Heart left ventricle (tissue), 16 donors: Measurements from ENCODE around the gene MAST1. TPM values are rescaled to one million over a fixed set of nuclear protein-coding genes. Genes with fewer than 3 reads are reported as not detected.

Experiments used
- ATAC-seq, 4 donors: fragments of 200-7000 bp; cut with Tn5 transposase; one replicate each; pipeline ENCODE4 v1.9.1; 2020 to 2022; ENCODE audit warnings: moderate library complexity in 4 of 4, mild to moderate bottlenecking in 3 of 4, moderate number of reproducible peaks in 1 of 4
- DNase-seq, 5 donors: peaks; one replicate each; pipeline ENCODE4 v3.0.0-alpha.2; 2020
- H3K27ac ChIP-seq, 12 donors: fragments of 200-600 bp; sonication (generic) in 4 of 12; one replicate each; pipeline versions ENCODE4 v1.5.0 to v1.8.0; 2016 to 2022; ENCODE audit warnings: mild to moderate bottlenecking in 2 of 12
- H3K27me3 ChIP-seq, 9 donors: fragments of 200-600 bp; sonication (generic) in 2 of 9; one replicate each; pipeline versions ENCODE4 v1.5.1 to v1.8.0; 2016 to 2022; ENCODE audit warnings: mild to moderate bottlenecking in 3 of 9
- H3K36me3 ChIP-seq, 9 donors: fragments of 200-600 bp; sonication (generic) in 2 of 9; one replicate each; pipeline versions ENCODE4 v1.5.0 to v1.8.0; 2018 to 2022; ENCODE audit warnings: mild to moderate bottlenecking in 2 of 9
- H3K4me1 ChIP-seq, 12 donors: fragments of 200-600 bp; sonication (generic) in 4 of 12; one replicate each; pipeline versions ENCODE4 v1.5.0 to v1.8.0; 2016 to 2022; ENCODE audit warnings: mild to moderate bottlenecking in 3 of 12
- H3K4me3 ChIP-seq, 12 donors: fragments of 200-600 bp; sonication (generic) in 4 of 12; one replicate each; pipeline versions ENCODE4 v1.5.0 to v1.8.0; 2017 to 2022; ENCODE audit warnings: mild to moderate bottlenecking in 9 of 12, moderate library complexity in 4 of 12
- H3K9me3 ChIP-seq, 12 donors: fragments of 200-600 bp; sonication (generic) in 4 of 12; one replicate each; pipeline versions ENCODE4 v1.5.0 to v1.8.0; 2016 to 2022; ENCODE audit warnings: mild to moderate bottlenecking in 1 of 12
- CTCF ChIP-seq, 12 donors: fragments of 200-600 bp; sonication (generic) in 4 of 12; IDR thresholded peaks; one replicate each; pipeline versions ENCODE4 v1.5.0 to v1.8.0; 2018 to 2022; ENCODE audit warnings: antibody characterized with exemption in 12 of 12, mild to moderate bottlenecking in 5 of 12
- POLR2A ChIP-seq, 2 donors: fragments of 450-650 bp; IDR thresholded peaks; one replicate each; pipeline ENCODE4 v1.6.1; 2017; ENCODE audit warnings: antibody characterized with exemption in 2 of 2, mild to moderate bottlenecking in 2 of 2, moderate library complexity in 2 of 2
- WGBS, 4 donors: extraction: QIAGEN DNeasy Blood & Tissue Kit in 2 of 4; methylation state at CpG; one replicate each; pipeline versions ENCODE4 v1.1.5 to v1.1.7; 2013 to 2018; 5-methylcytosine and 5-hydroxymethylcytosine counted together
- intact Hi-C, 10 donors: fragments of 100-400 bp; cut with DNase I; formaldehyde crosslinking; loops; one replicate each; pipeline versions ENCODE4 v1.11.1 to v1.14.2; 2022
- polyA plus RNA-seq, 2 donors: library from polyadenylated mRNA; stranded (reverse); fragments of 200-250 nt; gene quantifications; one replicate each; pipeline ENCODE4 v1.2.3, GENCODE V29; 2013
- total RNA-seq, 9 donors: library from RNA; depleted of rRNA in 2 of 9; stranded (reverse); fragments of >200 nt in 2 of 9; fragmentation: NEBNext Ultra II Directional in 3 of 9; extraction: Animal tissue kit (Norgen Biotek cat#: 25700) in 3 of 9; gene quantifications; one replicate each; pipeline versions ENCODE4 v1.1.0 to v1.2.4, GENCODE V29; 2016 to 2023
- donor health status: ischemic (EF 13 %, LVEDD 7.1; RV severe dilation, severe dysfunction).
- donor health status: healthy with polysubstance abuse.
- donor health status: DM: no; HTN: yes; CAD: no.
- donor health status: DM: no; HTN: no; CAD: no.
- donor health status: ischemic (EF 25% LVEDD 6.9; RV normal size, moderate dysfunction).
- donor health status: ischemic (EF 25% LVEDD 5.7; RV mildly dilated, moderate dysfunction).
- donor health status: healthy.
- donor health status: DM: yes; HTN: yes; CAD: no.
- donor health status: ischemic (EF 35%, LVEDD 5.7; RV mildly dilated, moderate dysfunction).
- donor health status: nonischemic (EF 11% LVEDD 7.7; RV severe dilation, severe dysfunction).
- donor health status: DM: yes; HTN: yes; CAD: no.
- donor health status: PGD.
- donor health status: ischemic (EF 29% LVEDD 5.4; RV normal size, mild dysfunction).
- donor health status: nonischemic (EF 23%, LVEDD 6.1; RV moderate dilation, normal function).

The MAST1 gene
- total and polyA plus RNA-seq, 11 donors: 0.15 to 1.7 (median 0.31) TPM; not detected in 3

GRCh38 chr19:12884926-12885748, 46.8 kb downstream of the MAST1 start:
- ATAC-seq: peak in 3 of 4 donors; percentile 25 to 40 (median 36)
- no peaks in the 10 kb centered on the region for H3K36me3 ChIP-seq
- 3 to 15% (median 5%) methylated on average over 29 to 73 of the region's 73 CpGs for WGBS, 4 donors
- DNase-seq: peak; percentile 56 to 84 (median 72)
- peak overlapping the region in 1 of 12 donors; percentile 37 for H3K27ac ChIP-seq
- H3K9me3 ChIP-seq: peaks cover 0 to 9% (median 0%) of the 10 kb centered on the region in 12 donors
- H3K4me1 ChIP-seq: peaks cover 0 to 54% (median 19%) of the 10 kb centered on the region in 12 donors
- peaks cover 11 to 43% (median 23%) of the 10 kb centered on the region in 9 donors for H3K27me3 ChIP-seq
- intact Hi-C loops: loop anchor here in 6 of 10 donors (5.0 to 10.0 kb wide), 4 partner anchors 50 to 210 kb away; partner anchors contain the start of genes DAND5 (in 4 of the 6), CALR (in 1 of the 6) and FARSA (in 1 of the 6)
- peak overlapping the region; percentile 1 to 61 (median 38) for H3K4me3 ChIP-seq
- TF ChIP-seq POLR2A (IDR thresholded peaks at IDR 0.05) (no peak), CTCF (IDR thresholded peaks at IDR 0.05) (peak; percentile 42 to 80 (median 60))

DNA sequence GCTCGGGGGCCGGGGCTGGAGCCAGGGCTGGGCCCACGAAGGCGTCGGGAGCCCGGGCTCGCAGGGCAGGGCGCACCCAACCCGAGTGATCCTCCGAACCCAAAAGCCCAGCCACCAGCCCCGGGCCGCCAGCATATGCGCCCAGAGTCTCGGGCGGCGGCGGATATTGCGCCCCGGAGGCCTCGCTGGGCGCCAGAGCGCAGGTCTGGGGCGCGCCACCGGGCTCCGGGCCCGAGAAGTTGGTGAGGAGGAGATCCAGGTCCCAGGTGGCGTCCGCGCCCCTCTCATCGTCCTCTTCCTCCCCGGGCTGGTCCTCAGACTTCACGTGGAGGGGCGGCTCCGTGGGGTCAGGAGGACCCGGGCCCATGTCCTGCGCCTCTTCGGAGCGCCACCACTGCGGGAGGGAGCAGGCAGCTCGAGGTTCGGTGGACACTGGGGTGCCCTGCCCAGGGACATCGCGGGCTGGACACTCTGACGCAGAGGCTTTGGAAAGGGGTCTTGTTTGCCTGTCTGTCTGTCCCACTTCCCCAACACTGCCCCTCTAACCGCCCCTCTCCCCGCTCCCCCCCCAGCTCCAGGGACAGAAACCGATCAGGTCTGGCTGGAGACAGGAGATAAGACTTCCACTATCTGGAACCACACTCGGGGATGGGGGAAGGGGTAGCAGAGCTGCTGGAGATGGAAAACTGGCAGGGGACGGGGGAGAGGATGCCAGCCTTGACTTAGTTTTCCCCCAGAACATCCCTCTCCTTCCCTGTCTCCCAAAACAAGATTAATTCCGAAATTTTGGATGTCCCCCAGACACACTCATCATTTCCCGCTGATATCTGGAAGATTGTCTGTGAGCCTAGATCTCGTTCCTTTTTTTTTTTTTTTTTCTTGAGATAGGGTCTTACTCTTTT, 47.7 kb downstream of the MAST1 start:
- WGBS, 4 donors: 4 to 11% (median 5%) methylated on average over 20 to 53 of the region's 53 CpGs
- intact Hi-C loops: loop anchor here in 8 of 10 donors (2.0 to 10.0 kb wide), 6 partner anchors 25 to 209 kb away; partner anchors contain the start of genes DAND5 (in 4 of the 8), CALR (in 1 of the 8) and FARSA (in 1 of the 8)
- TF ChIP-seq CTCF (IDR thresholded peaks at IDR 0.05): peak in 1 of 12 donors; percentile 3
- TF ChIP-seq POLR2A (IDR thresholded peaks at IDR 0.05): no peak

GRCh38 chr19:12886651-12886968, 48.3 kb downstream of the MAST1 start:
- Histone ChIP-seq H3K27ac (no peak overlapping the region), H3K9me3 (peaks cover 0 to 9% (median 0%) of the 10 kb centered on the region in 12 donors), H3K27me3 (peaks cover 11 to 43% (median 23%) of the 10 kb centered on the region in 9 donors), H3K36me3 (no peaks in the 10 kb centered on the region), H3K4me3 (no peak overlapping the region), H3K4me1 (peaks cover 0 to 50% (median 18%) of the 10 kb centered on the region in 12 donors)
- WGBS, 4 donors: 66 to 78% (median 70%) methylated on average over 5 of the region's 5 CpGs
- DNase-seq (no peak), ATAC-seq (no peak)
- intact Hi-C loops: loop anchor here in 8 of 10 donors (2.0 to 10.0 kb wide), 6 partner anchors 24 to 208 kb away; partner anchors contain the start of genes DAND5 (in 4 of the 8), CALR (in 1 of the 8) and FARSA (in 1 of the 8)
- TF ChIP-seq POLR2A (IDR thresholded peaks at IDR 0.05): no peak
- TF ChIP-seq CTCF (IDR thresholded peaks at IDR 0.05): no peak

More for the DNA sequence above, 47.7 kb downstream of the MAST1 start:
- H3K36me3 ChIP-seq: no peaks in the 10 kb centered on the region
- peak overlapping the region; percentile 1 to 61 (median 38) for H3K4me3 ChIP-seq
- H3K27me3 ChIP-seq: peaks cover 11 to 43% (median 23%) of the 10 kb centered on the region in 9 donors
- H3K27ac ChIP-seq: peak overlapping the region in 1 of 12 donors; percentile 21
- DNase-seq (no peak), ATAC-seq (no peak)
- H3K4me1 ChIP-seq: peaks cover 0 to 48% (median 16%) of the 10 kb centered on the region in 12 donors
- H3K9me3 ChIP-seq: peaks cover 0 to 9% (median 0%) of the 10 kb centered on the region in 12 donors
